Type B pancreatic cell (in vitro differentiated cells): ENCODE results near the gene ANKRD23. TPM values are rescaled to one million over a fixed set of nuclear protein-coding genes. Genes with fewer than 3 reads are reported as not detected.

Experiments used
- DNase-seq: peaks from one replicate; pipeline ENCODE4 v3.0.0; 2021; ENCODE audit warnings: mixed read lengths; ENCODE audit not compliant: unreplicated experiment; ENCODE audit errors: extremely low spot score
- H3K27ac Mint-ChIP-seq: 2 replicates; pipeline ENCODE4 v1.8.0; 2021; ENCODE audit warnings: mild to moderate bottlenecking, mixed read lengths
- H3K27me3 Mint-ChIP-seq: 2 replicates; pipeline ENCODE4 v1.8.0; 2021; ENCODE audit warnings: mixed read lengths
- H3K36me3 Mint-ChIP-seq: 2 replicates; pipeline ENCODE4 v1.8.0; 2021; ENCODE audit warnings: mixed read lengths
- H3K4me1 Mint-ChIP-seq: one replicate; pipeline ENCODE4 v1.8.0; 2021; ENCODE audit warnings: mixed read lengths; ENCODE audit not compliant: unreplicated experiment
- H3K4me3 Mint-ChIP-seq: 2 replicates; pipeline ENCODE4 v1.8.0; 2021; ENCODE audit warnings: mild to moderate bottlenecking, mixed read lengths
- H3K9me3 Mint-ChIP-seq: 2 replicates; pipeline ENCODE4 v1.8.0; 2021; ENCODE audit warnings: mixed read lengths
- total RNA-seq: library from RNA; stranded (reverse); gene quantifications from 2 replicates; pipeline ENCODE4 v1.2.1, GENCODE V29; 2021; ENCODE audit warnings: low replicate concordance
- TF ChIP-seq, protein P1 (sequence below): fragments of 200-600 bp; sonication (generic); conservative IDR thresholded peaks from 2 replicates; pipeline ENCODE4 v1.5.0; 2021; ENCODE audit warnings: antibody characterized with exemption, mild to moderate bottlenecking

Gene ANKRD23
- total RNA-seq, 1 donor from 2014 or later, result 8.1 TPM

DNA sequence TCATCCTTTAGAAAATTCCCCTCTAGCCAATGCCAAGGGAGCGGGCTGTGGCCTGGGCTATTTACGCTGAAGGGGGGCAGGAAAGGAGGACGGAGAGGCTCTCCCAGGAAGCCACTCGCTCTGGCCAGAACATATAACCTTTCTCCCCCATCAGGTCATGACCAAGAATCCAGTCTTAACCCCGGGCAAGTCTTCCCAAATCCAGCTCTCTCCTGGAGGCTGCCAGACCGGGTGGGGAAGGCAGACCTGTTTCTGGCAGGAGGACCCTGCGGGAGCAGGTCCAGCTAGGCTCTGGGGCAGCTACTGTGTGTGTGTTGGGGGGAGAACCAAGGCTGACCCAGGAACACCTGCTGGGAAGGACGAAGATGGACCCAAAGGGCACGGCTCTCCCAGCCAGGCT, 39.5 kb upstream of the ANKRD23 start:
- H3K27ac Mint-ChIP-seq, result no peak overlapping the region
- no peaks in the 10 kb centered on the region for H3K36me3 Mint-ChIP-seq
- no peaks in the 10 kb centered on the region for H3K27me3 Mint-ChIP-seq
- DNase-seq, result no peak
- no peak overlapping the region for H3K4me3 Mint-ChIP-seq
- H3K4me1 Mint-ChIP-seq, result peaks cover 31% of the 10 kb centered on the region
- H3K9me3 Mint-ChIP-seq, result no peaks in the 10 kb centered on the region
- TF ChIP-seq, protein P1, sequence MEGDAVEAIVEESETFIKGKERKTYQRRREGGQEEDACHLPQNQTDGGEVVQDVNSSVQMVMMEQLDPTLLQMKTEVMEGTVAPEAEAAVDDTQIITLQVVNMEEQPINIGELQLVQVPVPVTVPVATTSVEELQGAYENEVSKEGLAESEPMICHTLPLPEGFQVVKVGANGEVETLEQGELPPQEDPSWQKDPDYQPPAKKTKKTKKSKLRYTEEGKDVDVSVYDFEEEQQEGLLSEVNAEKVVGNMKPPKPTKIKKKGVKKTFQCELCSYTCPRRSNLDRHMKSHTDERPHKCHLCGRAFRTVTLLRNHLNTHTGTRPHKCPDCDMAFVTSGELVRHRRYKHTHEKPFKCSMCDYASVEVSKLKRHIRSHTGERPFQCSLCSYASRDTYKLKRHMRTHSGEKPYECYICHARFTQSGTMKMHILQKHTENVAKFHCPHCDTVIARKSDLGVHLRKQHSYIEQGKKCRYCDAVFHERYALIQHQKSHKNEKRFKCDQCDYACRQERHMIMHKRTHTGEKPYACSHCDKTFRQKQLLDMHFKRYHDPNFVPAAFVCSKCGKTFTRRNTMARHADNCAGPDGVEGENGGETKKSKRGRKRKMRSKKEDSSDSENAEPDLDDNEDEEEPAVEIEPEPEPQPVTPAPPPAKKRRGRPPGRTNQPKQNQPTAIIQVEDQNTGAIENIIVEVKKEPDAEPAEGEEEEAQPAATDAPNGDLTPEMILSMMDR, result no peak

DNA sequence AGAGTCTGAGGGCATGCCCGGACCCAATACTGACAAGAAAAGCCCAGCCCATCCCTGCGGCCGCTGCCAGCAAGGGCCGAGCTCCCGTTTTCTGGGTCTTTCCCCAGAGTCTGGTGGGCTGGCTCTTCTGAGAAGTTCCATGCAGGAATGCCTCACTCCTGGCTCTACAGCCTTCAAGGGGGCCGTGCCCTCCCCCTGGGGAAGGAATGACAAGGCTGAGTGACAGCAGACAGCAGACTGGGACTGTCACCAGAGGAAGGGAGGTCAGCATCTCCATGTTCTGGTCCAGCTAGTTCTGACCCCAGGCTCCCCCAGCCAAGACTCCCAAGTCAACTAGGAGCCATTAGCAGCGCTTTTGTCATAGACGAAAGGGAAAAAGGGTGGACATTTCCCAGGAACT, 39.1 kb upstream of the ANKRD23 start:
- TF ChIP-seq, protein P1, result no peak
- H3K9me3 Mint-ChIP-seq, result no peaks in the 10 kb centered on the region
- H3K36me3 Mint-ChIP-seq, result no peaks in the 10 kb centered on the region
- peaks cover 27% of the 10 kb centered on the region for H3K4me1 Mint-ChIP-seq
- H3K27me3 Mint-ChIP-seq, result no peaks in the 10 kb centered on the region
- H3K4me3 Mint-ChIP-seq, result no peak overlapping the region
- DNase-seq, result no peak
- H3K27ac Mint-ChIP-seq, result no peak overlapping the region

DNA sequence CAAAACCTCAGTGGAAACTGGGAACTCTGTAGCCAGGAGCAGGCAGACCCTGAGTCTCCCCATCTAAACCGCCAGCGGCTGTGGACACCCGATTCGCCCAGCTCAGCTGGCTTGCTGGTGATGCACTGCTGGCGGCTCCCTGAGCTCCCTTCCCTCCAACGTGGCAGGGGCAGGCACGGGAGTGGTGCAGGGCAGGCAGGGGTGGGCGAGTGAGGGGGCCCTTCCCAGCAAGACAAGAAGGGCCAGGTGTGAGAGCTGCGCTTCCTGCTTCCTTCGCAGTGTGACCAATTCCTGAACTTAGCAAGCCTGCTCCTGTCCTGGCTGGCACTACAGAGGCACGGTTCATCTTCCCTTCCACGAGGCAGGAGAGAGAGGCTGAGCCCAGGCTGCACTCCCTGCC, 38.4 kb upstream of the ANKRD23 start:
- H3K36me3 Mint-ChIP-seq, result no peaks in the 10 kb centered on the region
- H3K4me3 Mint-ChIP-seq, result no peak overlapping the region
- H3K27ac Mint-ChIP-seq, result no peak overlapping the region
- no peak for DNase-seq
- H3K4me1 Mint-ChIP-seq, result peaks cover 20% of the 10 kb centered on the region
- TF ChIP-seq, protein P1, result no peak
- no peaks in the 10 kb centered on the region for H3K27me3 Mint-ChIP-seq
- H3K9me3 Mint-ChIP-seq, result no peaks in the 10 kb centered on the region

DNA sequence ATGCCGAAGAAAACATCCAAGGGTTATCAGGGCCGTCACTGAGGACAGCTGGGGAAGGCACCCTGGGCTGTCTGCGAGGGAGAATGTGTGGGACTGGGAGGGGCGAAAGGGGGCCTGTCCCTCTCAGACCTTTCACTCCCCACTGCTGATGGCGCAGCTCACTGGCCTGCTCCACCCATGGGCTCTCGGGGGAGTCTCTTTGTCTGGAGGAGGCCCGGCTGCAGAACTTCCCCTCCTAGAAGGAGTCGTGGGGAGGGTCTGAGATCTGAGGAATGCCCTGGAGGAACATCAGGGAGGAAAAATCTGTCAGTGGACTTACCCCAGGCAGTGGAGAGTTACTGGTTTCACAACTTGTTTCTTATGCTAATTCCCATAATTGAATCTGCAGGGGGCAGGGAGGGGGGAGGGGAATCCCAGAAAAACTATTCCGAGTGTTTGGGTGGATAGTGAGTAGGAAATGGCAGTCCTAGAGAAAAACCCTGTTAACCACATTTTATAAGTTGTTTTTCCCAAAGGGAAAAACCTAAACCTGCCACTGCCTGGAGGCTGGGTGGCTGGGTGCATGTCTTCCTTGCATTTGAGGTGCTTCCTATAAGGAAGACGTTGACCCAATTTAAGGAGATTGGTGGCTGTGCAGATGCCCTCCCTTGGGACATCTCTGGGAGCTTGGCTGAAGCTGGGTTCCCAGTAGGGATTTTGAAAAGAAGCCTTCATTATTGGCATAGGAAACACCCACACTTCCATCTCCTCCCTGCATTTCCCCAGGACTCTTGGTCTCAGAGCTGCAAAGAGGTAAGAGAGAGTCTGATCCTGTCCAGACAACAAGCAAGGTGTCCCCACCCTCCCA, 37.8 kb upstream of the ANKRD23 start:
- DNase-seq, result no peak
- Mint-ChIP-seq H3K4me1 (peaks cover 19% of the 10 kb centered on the region), H3K27ac (peak overlapping the region; percentile 50), H3K27me3 (no peaks in the 10 kb centered on the region), H3K4me3 (no peak overlapping the region), H3K36me3 (no peaks in the 10 kb centered on the region), H3K9me3 (no peaks in the 10 kb centered on the region)
- TF ChIP-seq, protein P1, result no peak

DNA sequence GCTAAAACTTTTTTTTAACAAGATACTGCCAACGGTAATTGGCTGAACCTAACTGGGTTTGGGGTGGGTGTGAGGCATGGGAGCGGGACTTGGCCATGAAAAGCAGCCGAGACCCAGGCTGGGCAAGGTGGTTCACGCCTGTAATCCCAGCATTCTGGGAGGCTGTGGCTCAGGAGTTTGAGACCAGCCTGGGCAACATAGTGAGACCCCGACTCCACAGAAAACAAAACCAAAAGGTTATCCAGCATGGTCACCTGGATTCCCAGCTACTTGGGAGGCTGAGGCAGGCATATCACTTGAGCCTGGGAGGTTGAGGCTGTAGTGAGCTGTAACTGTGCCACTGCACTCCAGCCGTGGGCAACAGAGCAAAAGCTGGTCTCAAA, 37.1 kb upstream of the ANKRD23 start:
- H3K4me1 Mint-ChIP-seq, result peaks cover 21% of the 10 kb centered on the region

More for the DNA sequence above, 37.1 kb upstream of the ANKRD23 start:
- DNase-seq, result no peak
- H3K9me3 Mint-ChIP-seq, result no peaks in the 10 kb centered on the region
- TF ChIP-seq, protein P1, result no peak
- no peak overlapping the region for H3K4me3 Mint-ChIP-seq
- peak overlapping the region; percentile 50 for H3K27ac Mint-ChIP-seq
- no peaks in the 10 kb centered on the region for H3K36me3 Mint-ChIP-seq
- H3K27me3 Mint-ChIP-seq, result no peaks in the 10 kb centered on the region
